Measurements from ENCODE around the gene RBBP6. TPM values are rescaled to one million over a fixed set of nuclear protein-coding genes. Genes with fewer than 3 reads are reported as not detected.

The RBBP6 gene
- 12.5 and 15.8 TPM in 2 replicates for total RNA-seq

GRCh38 chr16:24539295-24539849 is at the start of gene RBBP6:
Gene RBBP6 (plus strand): TSS chr16:24539566. CDS start chr16:24540627, 1,061 bp downstream.

Other genes with a start within 250 kb of the RBBP6 start
- 16.1 and 33.4 TPM in 2 replicates for gene TNRC6A, start 190.1 kb downstream of the RBBP6 start, total RNA-seq

Measured in regular cardiac myocyte (primary cell).